A673 (cell line): ENCODE measurements around the gene SEMA4F. TPM values are rescaled to one million over a fixed set of nuclear protein-coding genes. Genes with fewer than 3 reads are reported as not detected.

ENCODE experiments used
- BruUV-seq: library from RNA; stranded (reverse); fragments of 400-500 nt; replicated peaks from 2 replicates; lab custom pipeline; 2021; lab: Mats Ljungman, UMichigan
- CTCF ChIA-PET: fragments of 300-600 bp; sonication (Branson Sonifier 250); formaldehyde crosslinking; loops from one replicate; lab custom pipeline; 2022; ENCODE audit warnings: antibody characterized with exemption; lab: Charles Lee
- POLR2A ChIA-PET: fragments of 300-600 bp; sonication (Branson Sonifier 250); formaldehyde crosslinking; loops from one replicate; lab custom pipeline; 2022; ENCODE audit warnings: antibody characterized with exemption; ENCODE audit not compliant: low non-redundant PET; lab: Charles Lee
- DNase-seq: peaks from one replicate; pipeline ENCODE4 v3.0.0-alpha.2; 2015; ENCODE audit warnings: low spot score
- H3K27ac ChIP-seq: fragments of 200-600 bp; sonication (generic); 2 replicates; pipeline ENCODE4 v1.5.1; 2016; ENCODE audit warnings: mixed run types, low read depth, mild to moderate bottlenecking, mixed read lengths, antibody characterized with exemption, low read length; ENCODE audit not compliant: poor library complexity, severe bottlenecking
- H3K27me3 ChIP-seq: fragments of 200-600 bp; sonication (generic); replicated peaks from 2 replicates; pipeline ENCODE4 v1.6.1; 2017; ENCODE audit warnings: mixed run types, low read depth, mild to moderate bottlenecking, mixed read lengths, antibody characterized with exemption, low read length; ENCODE audit not compliant: insufficient read depth, poor library complexity
- H3K36me3 ChIP-seq: fragments of 200-600 bp; sonication (generic); 2 replicates; pipeline ENCODE4 v1.6.1; 2016; ENCODE audit warnings: mixed run types, mild to moderate bottlenecking, mixed read lengths, antibody characterized with exemption, low read length; ENCODE audit not compliant: insufficient read depth, poor library complexity, severe bottlenecking
- H3K4me1 ChIP-seq: fragments of 200-600 bp; sonication (generic); 2 replicates; pipeline ENCODE4 v1.6.1; 2017; ENCODE audit warnings: mixed run types, mild to moderate bottlenecking, mixed read lengths, antibody characterized with exemption, low read length; ENCODE audit not compliant: insufficient read depth, poor library complexity, severe bottlenecking
- H3K4me3 ChIP-seq: fragments of 200-600 bp; sonication (generic); 2 replicates; pipeline ENCODE4 v1.5.1; 2016; ENCODE audit warnings: low read depth, mixed run types, mild to moderate bottlenecking, mixed read lengths, low read length; ENCODE audit not compliant: poor library complexity, severe bottlenecking
- H3K9me3 ChIP-seq: fragments of 200-600 bp; sonication (generic); 2 replicates; pipeline ENCODE4 v1.6.1; 2016; ENCODE audit warnings: mixed run types, low read depth, mild to moderate bottlenecking, mixed read lengths, antibody characterized with exemption, low read length; ENCODE audit not compliant: poor library complexity, severe bottlenecking
- EZH2 ChIP-seq: fragments of 200-600 bp; sonication (generic); IDR thresholded peaks from 2 replicates; pipeline ENCODE4 v1.6.1; 2017; ENCODE audit warnings: borderline replicate concordance, low read depth, mild to moderate bottlenecking, mixed read lengths, antibody characterized with exemption, low read length; ENCODE audit not compliant: poor library complexity, severe bottlenecking
- intact Hi-C: fragments of 100-400 bp; cut with micrococcal nuclease; formaldehyde crosslinking; loops from one replicate; pipeline ENCODE4 v1.10.0; 2022; ENCODE audit not compliant: unreplicated experiment
- total RNA-seq: library from RNA; stranded (reverse); gene quantifications from 2 replicates; pipeline ENCODE4 v1.2.3, GENCODE V29; 2021
- TF ChIP-seq, protein P1 (sequence below): fragments of 300-800, 200-600 bp; sonication (generic); conservative IDR thresholded peaks from 2 replicates; pipeline ENCODE4 v1.5.1; 2017; ENCODE audit warnings: low read depth, mild to moderate bottlenecking, antibody characterized with exemption, low read length, moderate library complexity, mixed read lengths

SEMA4F gene
- total RNA-seq, 1 experiment from 2014 or later: 3.8 TPM

- CTCF ChIA-PET: no interaction called here
- BruUV-seq: no TSS peak
- TF ChIP-seq, protein P1, sequence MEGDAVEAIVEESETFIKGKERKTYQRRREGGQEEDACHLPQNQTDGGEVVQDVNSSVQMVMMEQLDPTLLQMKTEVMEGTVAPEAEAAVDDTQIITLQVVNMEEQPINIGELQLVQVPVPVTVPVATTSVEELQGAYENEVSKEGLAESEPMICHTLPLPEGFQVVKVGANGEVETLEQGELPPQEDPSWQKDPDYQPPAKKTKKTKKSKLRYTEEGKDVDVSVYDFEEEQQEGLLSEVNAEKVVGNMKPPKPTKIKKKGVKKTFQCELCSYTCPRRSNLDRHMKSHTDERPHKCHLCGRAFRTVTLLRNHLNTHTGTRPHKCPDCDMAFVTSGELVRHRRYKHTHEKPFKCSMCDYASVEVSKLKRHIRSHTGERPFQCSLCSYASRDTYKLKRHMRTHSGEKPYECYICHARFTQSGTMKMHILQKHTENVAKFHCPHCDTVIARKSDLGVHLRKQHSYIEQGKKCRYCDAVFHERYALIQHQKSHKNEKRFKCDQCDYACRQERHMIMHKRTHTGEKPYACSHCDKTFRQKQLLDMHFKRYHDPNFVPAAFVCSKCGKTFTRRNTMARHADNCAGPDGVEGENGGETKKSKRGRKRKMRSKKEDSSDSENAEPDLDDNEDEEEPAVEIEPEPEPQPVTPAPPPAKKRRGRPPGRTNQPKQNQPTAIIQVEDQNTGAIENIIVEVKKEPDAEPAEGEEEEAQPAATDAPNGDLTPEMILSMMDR: no peak
- TF ChIP-seq EZH2: no peak
- intact Hi-C loops: loop anchor here (1.0 to 10.0 kb wide), 2 partner anchors 187 to 715 kb away; no protein-coding TSS in a partner anchor
- no peak overlapping the region for H3K4me3 ChIP-seq
- no peaks in the 10 kb centered on the region for H3K9me3 ChIP-seq
- no peak overlapping the region for H3K27ac ChIP-seq
- no peaks in the 10 kb centered on the region for H3K36me3 ChIP-seq
- no peaks in the 10 kb centered on the region for H3K27me3 ChIP-seq
- no peak for DNase-seq
- POLR2A ChIA-PET: no interaction called here
- H3K4me1 ChIP-seq: no peaks in the 10 kb centered on the region
These were observed 35.6 kb downstream of the SEMA4F start for GRCh38 chr2:74689671-74690070.

DNA sequence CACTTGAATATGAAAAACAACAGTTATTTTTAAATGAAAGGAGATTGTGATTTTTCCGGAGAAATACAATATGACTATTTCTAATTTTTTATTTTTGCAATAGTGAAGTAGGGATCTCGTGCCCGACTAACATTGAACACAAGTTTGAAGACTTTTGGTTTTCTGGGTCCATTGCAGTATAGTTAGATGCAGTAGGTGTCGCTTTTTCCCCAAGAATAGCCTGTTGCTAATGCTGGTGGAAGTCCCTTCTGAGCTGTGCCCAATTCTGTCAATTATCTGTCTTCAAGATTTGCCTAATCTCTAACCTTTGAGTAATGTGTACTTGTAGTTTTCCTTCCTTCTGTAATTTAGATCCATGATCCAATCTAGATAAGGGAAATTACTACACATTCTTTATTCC is 36.5 kb downstream of the SEMA4F start:
- peak; percentile 78 for DNase-seq
- POLR2A ChIA-PET: interaction anchor here (0.6 kb wide), 1 partner anchor 279 kb away, joined by 3 read pairs; no protein-coding TSS in a partner anchor

DNA sequence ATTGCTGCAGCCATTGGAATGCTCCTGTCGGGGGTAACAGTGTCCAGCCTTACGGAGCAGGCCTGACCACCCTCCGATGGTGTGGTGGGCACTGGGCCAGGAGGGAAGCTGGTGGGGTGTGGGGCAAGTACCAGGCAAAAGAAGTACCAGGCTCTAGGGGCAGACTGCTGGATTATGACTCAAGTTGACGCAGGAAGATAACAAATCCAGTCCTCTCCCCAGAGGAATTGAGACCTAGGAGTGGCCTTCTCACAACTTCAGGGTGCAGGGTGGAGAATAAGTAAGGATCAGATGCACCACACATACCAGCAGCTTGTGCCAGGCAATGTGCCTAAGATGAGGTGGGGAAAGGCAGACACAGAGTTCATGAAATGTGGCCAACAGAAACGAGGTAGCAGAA is 37.9 kb downstream of the SEMA4F start:
- no peak for DNase-seq
- H3K4me3 ChIP-seq: no peak overlapping the region
- no peaks in the 10 kb centered on the region for H3K36me3 ChIP-seq
- H3K27ac ChIP-seq: no peak overlapping the region
- H3K9me3 ChIP-seq: no peaks in the 10 kb centered on the region
- BruUV-seq: no TSS peak
- CTCF ChIA-PET: no interaction called here
- POLR2A ChIA-PET: no interaction called here
- H3K4me1 ChIP-seq: no peaks in the 10 kb centered on the region
- no peaks in the 10 kb centered on the region for H3K27me3 ChIP-seq
- no peak for TF ChIP-seq EZH2
- TF ChIP-seq, protein P1: no peak
- intact Hi-C loops: loop anchor here (10.0 kb wide), 1 partner anchor 713 kb away; no protein-coding TSS in a partner anchor

More for the DNA sequence above, 36.5 kb downstream of the SEMA4F start:
- H3K36me3 ChIP-seq: no peaks in the 10 kb centered on the region
- no peaks in the 10 kb centered on the region for H3K27me3 ChIP-seq
- H3K4me1 ChIP-seq: no peaks in the 10 kb centered on the region
- no peaks in the 10 kb centered on the region for H3K9me3 ChIP-seq
- TF ChIP-seq, protein P1: peak; percentile 82
- no peak for TF ChIP-seq EZH2
- intact Hi-C loops: loop anchor here (1.0 to 10.0 kb wide), 2 partner anchors 186 to 714 kb away; no protein-coding TSS in a partner anchor
- no peak overlapping the region for H3K4me3 ChIP-seq
- no TSS peak for BruUV-seq
- no peak overlapping the region for H3K27ac ChIP-seq
- CTCF ChIA-PET: interaction anchor here (0.6 to 1.0 kb wide), 4 partner anchors 20 to 1022 kb away, joined by 3 to 14 read pairs (median 3); partner anchors contain the start of gene HK2
